Vagina (tissue), 2 donors: ENCODE data around the gene PARM1. TPM values are rescaled to one million over a fixed set of nuclear protein-coding genes. Genes with fewer than 3 reads are reported as not detected.

Source experiments
- DNase-seq, 2 donors: peaks; one replicate each; pipeline ENCODE4 v3.0.0-alpha.2; 2017; ENCODE audit errors: extremely low spot score in 2 of 2
- H3K27ac ChIP-seq: fragments of 200-600 bp; sonication (generic); one replicate; pipeline ENCODE4 v1.5.1; 2019
- H3K27me3 ChIP-seq: fragments of 200-600 bp; sonication (generic); one replicate; pipeline ENCODE4 v1.5.1; 2019
- H3K36me3 ChIP-seq, 2 donors: fragments of 200-600 bp; sonication (generic); one replicate each; pipeline ENCODE4 v1.5.1; 2017 to 2019
- H3K4me1 ChIP-seq: fragments of 200-600 bp; sonication (generic); one replicate; pipeline ENCODE4 v1.5.1; 2019
- H3K4me3 ChIP-seq, 2 donors: fragments of 200-600 bp; sonication (generic); 1 replicate in 1 of 2; 2 replicates in 1 of 2; pipeline ENCODE4 v1.5.1; 2016 to 2019
- H3K9me3 ChIP-seq: fragments of 200-600 bp; sonication (generic); one replicate; pipeline ENCODE4 v1.5.1; 2019
- CTCF ChIP-seq, 3 experiments: fragments of 450-650 bp in 2 of 3; fragments of 200-600 bp in 1 of 3; sonication (generic) in 1 of 3; IDR thresholded peaks; one replicate each; pipeline ENCODE4 v1.5.1; 2017 to 2019; ENCODE audit warnings: antibody characterized with exemption in 3 of 3, mild to moderate bottlenecking in 2 of 3, moderate library complexity in 2 of 3
- POLR2A ChIP-seq, 2 donors: fragments of 450-650 bp; IDR thresholded peaks; one replicate each; pipeline ENCODE4 v1.6.1; 2017; ENCODE audit warnings: antibody characterized with exemption in 2 of 2, mild to moderate bottlenecking in 2 of 2, moderate library complexity in 2 of 2
- POLR2AphosphoS5 ChIP-seq, 2 donors: sonication (generic); formaldehyde crosslinking; IDR thresholded peaks; one replicate each; pipeline ENCODE4 v1.9.0; 2017; ENCODE audit warnings: antibody characterized with exemption in 2 of 2, mild to moderate bottlenecking in 2 of 2, low read depth in 1 of 2; ENCODE audit not compliant: insufficient read depth in 1 of 2
- intact Hi-C: fragments of 100-400 bp; cut with DNase I; formaldehyde crosslinking; loops from one replicate; pipeline ENCODE4 v1.15.1; 2023
- total RNA-seq: library from RNA; depleted of rRNA; stranded (reverse); fragments of >200 nt; gene quantifications from one replicate; pipeline ENCODE4 v1.2.3, GENCODE V29; 2016

The PARM1 gene
- total RNA-seq, 1 donor from 2014 or later: 26.3 TPM

GRCh38 chr4:74930162-74930561 lies 2.8 kb upstream of the PARM1 start:
- Histone ChIP-seq H3K4me3 (no peak overlapping the region), H3K9me3 (no peaks in the 10 kb centered on the region), H3K4me1 (peaks cover 5% of the 10 kb centered on the region), H3K27me3 (no peaks in the 10 kb centered on the region), H3K27ac (no peak overlapping the region), H3K36me3 (no peaks in the 10 kb centered on the region)
- DNase-seq: no peak
- no peak for TF ChIP-seq POLR2A (IDR thresholded peaks at IDR 0.05)
- no peak for TF ChIP-seq CTCF (IDR thresholded peaks at IDR 0.05)
- no peak for TF ChIP-seq POLR2AphosphoS5 (IDR thresholded peaks at IDR 0.05; ENCODE audit: insufficient read depth in 1 of 2, low read depth in 1 of 2)
- intact Hi-C loops: loop anchor here (10.0 kb wide), 2 partner anchors 395 to 545 kb away; no protein-coding TSS in a partner anchor

GRCh38 chr4:74931376-74931775 lies 1.5 kb upstream of the PARM1 start:
- no peak for TF ChIP-seq POLR2AphosphoS5 (IDR thresholded peaks at IDR 0.05; ENCODE audit: insufficient read depth in 1 of 2, low read depth in 1 of 2)
- no peak for TF ChIP-seq CTCF (IDR thresholded peaks at IDR 0.05)
- TF ChIP-seq POLR2A (IDR thresholded peaks at IDR 0.05): no peak
- H3K9me3 ChIP-seq: no peaks in the 10 kb centered on the region
- intact Hi-C loops: loop anchor here (10.0 kb wide), 2 partner anchors 393 to 543 kb away; no protein-coding TSS in a partner anchor
- no peak for DNase-seq
- no peak overlapping the region for H3K4me3 ChIP-seq
- H3K36me3 ChIP-seq: no peaks in the 10 kb centered on the region
- H3K27ac ChIP-seq: no peak overlapping the region
- peaks cover 5% of the 10 kb centered on the region for H3K4me1 ChIP-seq
- H3K27me3 ChIP-seq: no peaks in the 10 kb centered on the region

- H3K4me1 ChIP-seq: peaks cover 5% of the 10 kb centered on the region
- H3K27me3 ChIP-seq: no peaks in the 10 kb centered on the region
- intact Hi-C loops: loop anchor here (10.0 kb wide), 2 partner anchors 393 to 543 kb away; no protein-coding TSS in a partner anchor
- no peak for DNase-seq
- H3K36me3 ChIP-seq: no peaks in the 10 kb centered on the region
- H3K4me3 ChIP-seq: no peak overlapping the region
- H3K27ac ChIP-seq: no peak overlapping the region
- TF ChIP-seq POLR2AphosphoS5 (IDR thresholded peaks at IDR 0.05; ENCODE audit: insufficient read depth in 1 of 2, low read depth in 1 of 2) (no peak), POLR2A (IDR thresholded peaks at IDR 0.05) (no peak), CTCF (IDR thresholded peaks at IDR 0.05) (no peak)
- no peaks in the 10 kb centered on the region for H3K9me3 ChIP-seq
These were observed 906 bp upstream of the PARM1 start for GRCh38 chr4:74932010-74932409.

- intact Hi-C loops: loop anchor here (10.0 kb wide), 2 partner anchors 391 to 541 kb away; no protein-coding TSS in a partner anchor
- H3K27me3 ChIP-seq: no peaks in the 10 kb centered on the region
These were observed 673 bp downstream of the PARM1 start for GRCh38 chr4:74933562-74934015.

More at GRCh38 chr4:74933562-74934015, 673 bp downstream of the PARM1 start:
- H3K4me3 ChIP-seq: peak overlapping the region; percentile 55 to 71
- no peaks in the 10 kb centered on the region for H3K9me3 ChIP-seq
- TF ChIP-seq POLR2A (IDR thresholded peaks at IDR 0.05): no peak
- no peak for TF ChIP-seq CTCF (IDR thresholded peaks at IDR 0.05)
- TF ChIP-seq POLR2AphosphoS5 (IDR thresholded peaks at IDR 0.05; ENCODE audit: insufficient read depth in 1 of 2, low read depth in 1 of 2): no peak
- no peaks in the 10 kb centered on the region for H3K36me3 ChIP-seq
- peak overlapping the region; percentile 76 for H3K27ac ChIP-seq
- peaks cover 5% of the 10 kb centered on the region for H3K4me1 ChIP-seq
- DNase-seq: no peak
